ENCODE data around the gene C10orf67.
"Not testable (repeated sequence)": the region's sequence is repeated elsewhere in the genome, so short reads cannot be mapped to it uniquely, and the experiment has no call there.

C10orf67 gene

GRCh38 chr10:23263441-23264164 lies 81.0 kb downstream of the C10orf67 start:
- DNase-seq (ENCODE audit: low spot score) = no peak

DNA sequence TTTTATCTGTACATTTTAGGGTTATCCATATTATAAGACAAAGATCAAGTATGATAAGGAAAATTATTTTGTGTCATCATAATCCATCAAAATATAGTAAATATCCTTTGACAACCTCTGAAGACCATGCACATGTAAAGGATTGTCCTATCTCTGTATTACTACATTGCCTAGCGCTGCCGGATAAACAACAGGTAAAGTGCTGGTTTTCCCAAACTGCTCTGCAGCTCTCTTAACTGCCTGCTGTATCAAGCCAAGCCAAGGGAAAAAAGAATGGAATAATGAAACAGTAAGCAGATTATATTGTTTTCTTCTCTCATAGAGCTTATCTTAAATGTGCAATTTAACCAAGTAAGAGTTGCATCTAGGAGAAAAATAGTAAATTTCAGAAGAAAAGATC lies 81.7 kb downstream of the C10orf67 start:
- no peak for DNase-seq (ENCODE audit: low spot score)

DNA sequence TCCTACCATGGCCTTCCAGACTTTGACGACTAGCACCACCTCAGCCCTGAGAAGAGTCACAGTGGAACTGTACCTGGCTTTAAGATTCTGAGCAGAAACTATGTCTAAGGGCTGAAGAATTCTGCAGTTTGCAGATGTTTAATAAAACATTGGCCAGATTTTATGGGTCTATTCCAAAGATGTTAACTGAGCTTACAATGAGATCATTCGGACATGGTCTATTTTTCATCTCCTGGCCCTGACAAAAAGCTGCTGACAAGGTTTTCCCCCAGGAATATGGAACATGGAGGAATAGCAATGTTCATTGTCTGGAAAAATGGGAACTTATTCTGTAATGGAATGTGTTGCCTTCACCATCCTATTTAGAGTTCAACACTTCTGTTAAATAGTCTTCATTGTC lies 86.1 kb downstream of the C10orf67 start:
- DNase-seq (ENCODE audit: low spot score) = no peak

DNA sequence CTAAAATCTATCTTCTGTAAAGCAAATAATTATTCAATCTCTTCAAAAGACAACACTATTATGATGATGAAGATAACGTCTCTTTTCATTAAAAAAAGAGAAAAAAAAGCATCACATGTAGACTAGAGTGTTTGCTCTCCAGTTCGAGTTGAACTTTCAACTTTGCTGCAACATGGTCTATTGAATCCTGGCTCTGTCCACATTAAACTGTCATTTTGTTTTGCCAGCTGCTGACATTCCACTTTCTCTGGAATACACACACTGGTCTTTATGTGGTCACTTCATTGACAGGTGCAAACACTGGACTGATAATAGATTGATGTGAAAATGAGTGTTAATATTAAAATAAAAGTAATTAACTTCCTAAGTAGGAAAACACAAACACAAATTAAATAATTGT lies 90.8 kb downstream of the C10orf67 start:
- DNase-seq (ENCODE audit: low spot score) = no peak

DNA sequence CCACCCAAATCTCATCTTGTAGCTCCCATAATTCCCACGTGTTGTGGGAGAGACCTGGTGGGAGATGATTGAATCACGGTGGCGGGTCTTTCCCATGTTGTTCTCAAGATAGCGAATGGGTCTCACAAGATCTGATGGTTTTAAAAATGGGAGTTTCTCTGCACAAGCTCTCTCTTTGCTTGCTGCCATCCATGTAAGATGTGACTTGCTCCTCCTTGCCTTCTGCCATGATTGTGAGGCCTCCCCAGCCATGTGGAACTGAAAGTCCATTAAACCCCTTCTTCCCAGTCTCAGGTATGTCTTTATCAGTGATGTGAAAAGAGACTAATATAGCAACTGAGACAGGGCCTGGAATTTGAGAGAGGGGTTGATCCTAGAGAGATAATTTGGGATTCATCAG lies 91.7 kb downstream of the C10orf67 start:
- not testable (repeated sequence) for DNase-seq (ENCODE audit: low spot score)

DNA sequence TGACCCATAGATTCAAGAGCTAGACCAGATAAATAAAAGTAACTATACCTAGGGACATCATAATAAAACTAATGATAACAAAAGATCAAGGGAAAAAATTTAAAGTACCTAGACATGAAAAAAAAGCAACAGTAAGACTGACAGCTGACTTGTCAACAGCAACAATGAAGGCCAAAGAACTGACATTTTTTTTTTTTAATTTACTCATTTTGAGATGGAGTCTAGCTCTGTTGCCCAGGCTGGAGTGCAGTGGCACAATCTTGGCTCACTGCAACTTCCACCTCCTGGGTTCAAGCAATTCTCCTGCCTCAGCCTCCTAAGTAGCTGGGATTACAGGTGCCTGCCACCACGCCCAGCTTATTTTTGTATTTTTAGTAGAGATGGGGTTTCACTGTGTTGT lies 102.8 kb downstream of the C10orf67 start:
- not testable (repeated sequence) for DNase-seq (ENCODE audit: low spot score)

DNA sequence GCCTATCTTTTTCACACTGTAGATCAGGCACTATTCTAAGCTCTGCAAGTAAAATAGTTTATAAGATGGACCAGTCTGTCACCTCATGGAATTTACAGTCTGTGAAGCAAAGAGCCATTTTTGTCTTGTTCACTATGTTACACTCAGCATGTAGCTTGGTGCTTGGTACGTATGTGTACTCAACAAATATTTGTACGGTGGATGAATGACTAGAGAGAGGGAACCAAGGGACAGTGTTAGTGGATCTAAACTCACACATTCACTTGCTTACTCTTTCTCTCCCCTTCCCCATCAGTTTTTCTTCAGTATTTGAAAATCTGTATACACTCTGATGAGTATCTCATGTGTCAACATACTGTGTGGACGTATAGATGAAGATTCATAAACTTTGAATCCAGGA lies 106.6 kb downstream of the C10orf67 start:
- no peak for DNase-seq (ENCODE audit: low spot score)

- no peak for DNase-seq (ENCODE audit: low spot score)
These were observed 114.0 kb downstream of the C10orf67 start for GRCh38 chr10:23230582-23230981.

DNA sequence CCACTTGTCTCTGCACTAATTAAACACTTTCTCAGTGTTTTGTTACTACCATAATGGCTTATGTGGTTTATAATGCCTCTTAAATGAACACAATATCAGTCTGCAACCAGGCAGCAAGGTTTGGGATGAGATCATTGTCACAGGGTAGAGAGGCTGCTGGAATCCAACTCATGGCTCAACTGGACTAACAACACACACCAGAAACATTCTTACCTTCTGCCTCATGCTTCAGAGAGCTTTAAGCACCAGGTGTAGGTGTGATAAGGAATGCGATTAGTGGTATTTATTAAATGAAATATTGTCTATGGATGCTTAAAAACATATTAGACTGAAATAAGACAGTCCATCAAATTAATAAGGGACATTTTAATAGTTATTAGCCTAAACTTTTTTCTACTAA lies 127.1 kb downstream of the C10orf67 start:
- DNase-seq (ENCODE audit: low spot score) = no peak

DNA sequence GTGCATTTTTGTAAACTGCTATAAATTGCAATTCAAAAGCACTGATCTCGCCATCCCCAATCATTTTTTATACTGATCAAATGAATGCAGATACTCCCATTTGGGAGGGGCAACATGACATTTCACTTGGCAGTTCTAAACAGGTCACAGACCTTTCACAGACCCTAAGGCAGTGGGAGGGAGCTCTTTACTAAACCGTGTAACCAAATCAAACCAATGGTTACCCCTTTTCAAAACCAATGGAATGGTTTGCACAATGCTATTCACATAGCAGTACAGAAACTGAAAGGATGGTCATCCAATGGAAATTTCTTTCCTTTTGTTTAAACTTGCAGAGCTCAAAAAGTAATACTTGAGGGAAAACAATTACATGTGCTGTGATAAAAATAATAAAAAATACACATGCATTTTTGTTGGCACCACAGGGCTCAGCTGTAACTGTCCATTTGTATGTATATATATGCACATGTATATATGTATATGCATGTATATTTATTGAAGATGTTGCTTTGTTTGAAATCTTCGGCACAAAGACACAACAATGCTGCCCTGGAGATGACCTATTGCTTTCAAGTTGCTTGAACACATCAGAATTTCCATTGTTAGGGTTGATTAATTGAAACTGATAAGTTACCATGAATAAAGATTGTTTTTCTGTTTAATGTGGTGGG lies 138.5 kb downstream of the C10orf67 start:
- DNase-seq (ENCODE audit: low spot score) = no peak

- DNase-seq (ENCODE audit: low spot score) = no peak
These were observed 139.8 kb downstream of the C10orf67 start for GRCh38 chr10:23204773-23205172.

GRCh38 chr10:23203369-23204325 lies 140.9 kb downstream of the C10orf67 start:
- DNase-seq (ENCODE audit: low spot score) = no peak

- no peak for DNase-seq (ENCODE audit: low spot score)
These were observed 141.8 kb downstream of the C10orf67 start for GRCh38 chr10:23202779-23203178.

- no peak for DNase-seq (ENCODE audit: low spot score)
These were observed 142.8 kb downstream of the C10orf67 start for GRCh38 chr10:23201837-23202236.

DNA sequence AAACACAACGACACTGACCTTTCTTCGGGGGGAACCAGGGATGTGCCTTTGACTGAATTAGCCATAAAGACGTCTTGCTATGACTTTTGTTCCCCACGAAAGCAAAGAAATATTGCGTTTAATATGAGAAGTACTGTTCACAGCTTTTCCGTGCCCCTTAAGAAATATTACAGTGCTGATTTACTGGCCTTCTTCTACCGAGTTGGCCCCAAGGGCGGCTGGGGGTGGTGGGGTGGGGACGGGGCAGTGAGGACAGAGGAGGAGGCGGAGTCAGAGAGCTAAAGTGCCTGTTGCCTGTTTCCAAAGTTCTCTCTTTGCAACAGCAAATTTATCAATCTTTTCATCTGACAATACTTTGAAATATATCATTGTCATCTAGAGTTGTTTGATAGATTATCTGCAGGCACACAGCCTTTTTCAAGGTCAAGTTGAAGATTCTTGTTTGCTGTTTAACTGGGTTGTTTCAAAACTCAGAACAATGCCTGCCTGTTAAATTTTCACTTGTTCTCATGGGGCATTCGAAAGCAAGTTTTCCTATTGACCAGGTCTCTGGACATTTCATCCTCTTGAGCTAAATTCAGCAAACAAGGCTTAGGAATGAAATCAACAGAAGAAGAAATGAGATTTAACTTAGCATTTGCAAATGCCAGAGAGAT lies 143.5 kb downstream of the C10orf67 start:
- no peak for DNase-seq (ENCODE audit: low spot score)

- DNase-seq (ENCODE audit: low spot score) = no peak
These were observed 144.0 kb downstream of the C10orf67 start for GRCh38 chr10:23200586-23200985.

GRCh38 chr10:23199768-23200511 lies 144.7 kb downstream of the C10orf67 start:
- DNase-seq (ENCODE audit: low spot score) = no peak

GRCh38 chr10:23198940-23199767 lies 145.4 kb downstream of the C10orf67 start:
- DNase-seq (ENCODE audit: low spot score) = no peak

DNA sequence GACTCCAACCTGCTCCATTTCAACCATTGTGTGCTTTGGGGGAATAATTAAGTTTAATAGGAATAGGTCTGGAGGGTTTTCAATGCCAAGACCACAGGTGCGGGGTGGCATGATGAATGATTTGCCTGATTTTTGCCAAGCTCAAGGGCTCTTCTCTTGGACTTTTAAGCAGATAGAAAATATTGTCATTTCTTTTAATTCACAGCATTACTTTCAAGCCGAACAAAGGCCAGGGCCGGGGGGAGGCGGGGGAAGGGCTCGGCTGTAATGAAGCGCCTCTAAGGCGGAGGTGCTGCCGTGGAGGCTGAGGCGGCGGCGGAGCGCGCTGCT lies 146.0 kb downstream of the C10orf67 start:
- no peak for DNase-seq (ENCODE audit: low spot score)

GRCh38 chr10:23197416-23197861 lies 147.2 kb downstream of the C10orf67 start:
- DNase-seq (ENCODE audit: low spot score) = no peak

GRCh38 chr10:23196915-23197314 lies 147.7 kb downstream of the C10orf67 start:
- no peak for DNase-seq (ENCODE audit: low spot score)
